Peyer's patch (tissue), 4 donors: Measurements from ENCODE around the gene ASNSD1. TPM values are rescaled to one million over a fixed set of nuclear protein-coding genes. Genes with fewer than 3 reads are reported as not detected.
"Not testable (repeated sequence)": the region's sequence is repeated elsewhere in the genome, so short reads cannot be mapped to it uniquely, and the experiment has no call there.

Experiments used
- DNase-seq, 3 donors: peaks; one replicate each; pipeline ENCODE4 v3.0.0-alpha.2; 2017 to 2019
- H3K27ac ChIP-seq, 4 donors: fragments of 200-600 bp; sonication (generic); one replicate each; pipeline ENCODE4 v1.5.1; 2016 to 2019
- H3K27me3 ChIP-seq, 2 donors: fragments of 200-600 bp; sonication (generic); one replicate each; pipeline ENCODE4 v1.5.1; 2019
- H3K36me3 ChIP-seq, 3 donors: fragments of 200-600 bp; sonication (generic); one replicate each; pipeline ENCODE4 v1.5.1; 2016 to 2019
- H3K4me1 ChIP-seq, 4 donors: fragments of 200-600 bp; sonication (generic); one replicate each; pipeline ENCODE4 v1.5.1; 2016 to 2019
- H3K4me3 ChIP-seq, 4 donors: fragments of 200-600 bp; sonication (generic); 1 replicate in 3 of 4; 2 replicates in 1 of 4; pipeline ENCODE4 v1.5.1; 2016 to 2019; ENCODE audit warnings: mild to moderate bottlenecking in 1 of 4
- H3K9me3 ChIP-seq, 4 donors: fragments of 200-600 bp; sonication (generic); one replicate each; pipeline ENCODE4 v1.5.1; 2016 to 2019; ENCODE audit warnings: mild to moderate bottlenecking in 1 of 4
- POLR2A ChIP-seq, 2 donors: fragments of 450-650 bp; IDR thresholded peaks; one replicate each; pipeline ENCODE4 v1.5.1; 2017; ENCODE audit warnings: antibody characterized with exemption in 2 of 2, mild to moderate bottlenecking in 2 of 2, moderate library complexity in 2 of 2
- total RNA-seq, 4 donors: library from RNA; depleted of rRNA; stranded (reverse); fragments of >200 nt; gene quantifications; one replicate each; pipeline ENCODE4 v1.1.0, GENCODE V29; 2016
- TF ChIP-seq, protein P1 (sequence below), 6 experiments: fragments of 450-650 bp in 4 of 6; fragments of 200-600 bp in 2 of 6; sonication (generic) in 1 of 6; IDR thresholded peaks; one replicate each; pipeline ENCODE4 v1.5.1; 2017 to 2019; ENCODE audit warnings: antibody characterized with exemption in 6 of 6, mild to moderate bottlenecking in 3 of 6, moderate library complexity in 1 of 6

The ASNSD1 gene
- total RNA-seq, 4 donors from 2014 or later = 20.4 to 49.5 (median 29.3) TPM

DNA sequence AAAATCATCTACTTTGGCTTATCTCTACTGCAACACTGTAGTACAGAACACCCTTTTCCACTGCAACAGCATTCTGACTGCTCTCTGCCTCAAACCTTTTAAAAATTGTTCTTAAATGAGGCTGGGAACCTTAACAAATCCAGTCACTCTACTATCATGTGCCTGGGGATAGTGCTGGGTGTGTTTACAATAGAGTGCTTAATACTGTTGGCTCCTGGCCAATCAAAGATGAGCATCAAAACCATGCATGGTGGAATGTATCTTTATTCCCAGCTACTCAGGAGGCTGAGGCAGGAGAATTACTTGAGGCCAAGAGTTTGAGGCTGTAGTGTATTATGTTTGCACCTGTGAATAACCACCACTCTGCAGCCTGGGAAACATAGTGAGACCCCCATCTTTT is 20.6 kb downstream of the ASNSD1 start:
- H3K36me3 ChIP-seq = no peaks in the 10 kb centered on the region
- no peak overlapping the region for H3K27ac ChIP-seq
- no peak for TF ChIP-seq POLR2A (IDR thresholded peaks at IDR 0.05)
- TF ChIP-seq, protein P1, sequence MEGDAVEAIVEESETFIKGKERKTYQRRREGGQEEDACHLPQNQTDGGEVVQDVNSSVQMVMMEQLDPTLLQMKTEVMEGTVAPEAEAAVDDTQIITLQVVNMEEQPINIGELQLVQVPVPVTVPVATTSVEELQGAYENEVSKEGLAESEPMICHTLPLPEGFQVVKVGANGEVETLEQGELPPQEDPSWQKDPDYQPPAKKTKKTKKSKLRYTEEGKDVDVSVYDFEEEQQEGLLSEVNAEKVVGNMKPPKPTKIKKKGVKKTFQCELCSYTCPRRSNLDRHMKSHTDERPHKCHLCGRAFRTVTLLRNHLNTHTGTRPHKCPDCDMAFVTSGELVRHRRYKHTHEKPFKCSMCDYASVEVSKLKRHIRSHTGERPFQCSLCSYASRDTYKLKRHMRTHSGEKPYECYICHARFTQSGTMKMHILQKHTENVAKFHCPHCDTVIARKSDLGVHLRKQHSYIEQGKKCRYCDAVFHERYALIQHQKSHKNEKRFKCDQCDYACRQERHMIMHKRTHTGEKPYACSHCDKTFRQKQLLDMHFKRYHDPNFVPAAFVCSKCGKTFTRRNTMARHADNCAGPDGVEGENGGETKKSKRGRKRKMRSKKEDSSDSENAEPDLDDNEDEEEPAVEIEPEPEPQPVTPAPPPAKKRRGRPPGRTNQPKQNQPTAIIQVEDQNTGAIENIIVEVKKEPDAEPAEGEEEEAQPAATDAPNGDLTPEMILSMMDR (IDR thresholded peaks at IDR 0.05) = no peak

DNA sequence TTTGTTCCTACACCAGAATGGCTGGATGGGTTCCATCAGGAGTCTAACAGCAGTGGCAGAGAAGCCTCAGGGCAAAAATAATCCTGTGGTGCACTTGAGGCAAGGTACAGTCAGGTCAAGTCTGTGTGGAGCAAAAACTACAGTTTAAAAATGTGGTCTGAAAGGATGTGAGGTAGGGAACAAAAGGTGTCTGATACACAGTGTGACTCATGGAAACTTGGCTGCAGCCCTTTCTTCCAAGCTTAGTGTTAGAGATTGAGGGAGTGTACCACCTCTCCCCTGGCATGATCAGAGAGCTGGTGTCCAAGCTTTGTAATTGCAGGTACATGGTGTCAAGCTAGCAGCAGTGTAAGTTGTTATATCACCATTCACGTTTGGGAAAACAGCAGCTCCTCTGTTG is 22.1 kb downstream of the ASNSD1 start:
- TF ChIP-seq POLR2A (IDR thresholded peaks at IDR 0.05) = no peak
- TF ChIP-seq, protein P1 (IDR thresholded peaks at IDR 0.05) = no peak
- H3K27ac ChIP-seq = no peak overlapping the region
- no peak overlapping the region for H3K4me3 ChIP-seq
- H3K9me3 ChIP-seq = no peaks in the 10 kb centered on the region
- no peak for DNase-seq
- H3K36me3 ChIP-seq = no peaks in the 10 kb centered on the region
- no peaks in the 10 kb centered on the region for H3K27me3 ChIP-seq
- H3K4me1 ChIP-seq = no peaks in the 10 kb centered on the region

More for the DNA sequence above, 20.6 kb downstream of the ASNSD1 start:
- H3K4me1 ChIP-seq = no peaks in the 10 kb centered on the region
- H3K4me3 ChIP-seq = no peak overlapping the region
- H3K27me3 ChIP-seq = no peaks in the 10 kb centered on the region
- no peak for DNase-seq
- no peaks in the 10 kb centered on the region for H3K9me3 ChIP-seq

DNA sequence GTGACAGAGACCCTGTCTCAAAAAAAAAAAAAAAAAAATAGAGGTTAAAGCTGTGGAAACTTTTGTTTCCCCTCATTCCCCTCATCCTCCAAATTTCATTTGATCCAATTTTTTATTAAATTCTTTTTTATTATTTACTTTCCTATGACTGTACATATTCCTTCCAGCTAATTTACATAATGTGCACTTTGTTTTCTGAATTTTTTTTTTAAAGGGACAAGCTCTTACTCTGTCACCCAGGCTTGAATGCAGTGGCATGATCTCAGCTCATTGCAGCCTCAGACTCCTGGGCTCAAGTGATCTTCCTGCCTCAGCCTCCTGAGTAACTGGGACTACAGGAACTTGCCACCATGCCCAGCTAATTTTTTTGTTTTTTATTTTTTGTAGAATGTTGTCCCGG is 23.6 kb downstream of the ASNSD1 start:
- Histone ChIP-seq H3K9me3 (no peaks in the 10 kb centered on the region), H3K36me3 (no peaks in the 10 kb centered on the region), H3K4me1 (no peaks in the 10 kb centered on the region), H3K4me3 (no peak overlapping the region), H3K27ac (no peak overlapping the region), H3K27me3 (no peaks in the 10 kb centered on the region)
- TF ChIP-seq, protein P1 (IDR thresholded peaks at IDR 0.05) = no peak
- no peak for TF ChIP-seq POLR2A (IDR thresholded peaks at IDR 0.05)
- no peak for DNase-seq

DNA sequence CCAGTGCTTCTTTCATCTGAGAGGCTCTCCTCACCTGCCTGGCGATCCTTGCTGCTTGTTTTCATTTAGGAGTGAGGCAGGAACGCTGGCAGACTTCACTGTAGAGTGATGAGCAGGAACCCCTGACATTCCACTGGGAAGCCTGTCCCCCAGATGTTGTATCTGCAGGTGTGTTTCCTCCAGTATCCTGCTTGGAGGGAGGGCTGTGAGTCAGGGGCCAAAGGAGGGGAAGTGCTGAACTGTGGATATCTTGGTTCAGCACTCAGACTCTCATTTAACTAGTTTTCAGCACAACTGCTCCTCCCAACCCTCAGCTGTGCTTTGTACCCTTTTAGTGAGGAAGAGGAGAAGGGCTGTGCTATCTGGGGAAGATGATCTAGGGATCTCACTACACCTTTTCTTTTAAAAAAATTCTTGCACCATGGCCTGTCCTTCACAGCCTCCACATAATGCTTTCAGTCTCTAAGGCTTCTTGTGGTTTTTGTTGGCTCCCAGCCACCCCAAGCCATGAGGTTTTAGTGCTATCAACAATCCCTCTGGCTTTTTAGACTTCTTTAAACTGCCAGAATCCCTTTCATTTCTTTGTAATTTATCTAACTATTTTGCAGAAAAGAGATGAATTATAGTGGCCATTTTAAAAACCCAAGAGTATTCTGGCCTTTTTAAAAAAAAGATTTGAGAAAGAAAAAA is 24.4 kb downstream of the ASNSD1 start:
- no peak overlapping the region for H3K27ac ChIP-seq
- H3K27me3 ChIP-seq = no peaks in the 10 kb centered on the region
- no peak overlapping the region for H3K4me3 ChIP-seq
- H3K4me1 ChIP-seq = no peaks in the 10 kb centered on the region
- H3K36me3 ChIP-seq = peaks cover 0 to 5% (median 0%) of the 10 kb centered on the region in 3 donors
- H3K9me3 ChIP-seq = no peaks in the 10 kb centered on the region
- no peak for DNase-seq
- TF ChIP-seq, protein P1 (IDR thresholded peaks at IDR 0.05) = no peak
- no peak for TF ChIP-seq POLR2A (IDR thresholded peaks at IDR 0.05)

DNA sequence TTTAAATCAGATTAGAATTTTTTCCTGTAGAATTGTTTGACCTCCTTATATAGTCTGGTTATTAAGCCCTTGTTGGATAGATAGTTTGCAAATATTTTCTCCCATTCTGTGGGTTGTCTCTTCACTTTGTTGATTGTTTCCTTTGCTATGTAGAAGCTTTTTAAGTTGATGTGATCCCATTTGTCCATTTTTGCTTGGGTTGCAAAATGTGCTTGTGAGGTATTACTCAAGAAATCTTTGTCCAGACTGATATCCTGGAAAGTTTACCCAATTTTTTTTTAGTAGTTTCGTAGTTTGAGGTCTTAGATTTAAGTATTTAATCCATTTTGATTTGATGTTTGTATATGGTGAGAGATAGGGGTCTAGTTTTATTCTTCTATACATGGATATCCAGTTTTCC is 26.5 kb downstream of the ASNSD1 start:
- not testable (repeated sequence) for DNase-seq, H3K4me3 ChIP-seq, H3K9me3 ChIP-seq, H3K27ac ChIP-seq, H3K27me3 ChIP-seq, H3K36me3 ChIP-seq, H3K4me1 ChIP-seq

DNA sequence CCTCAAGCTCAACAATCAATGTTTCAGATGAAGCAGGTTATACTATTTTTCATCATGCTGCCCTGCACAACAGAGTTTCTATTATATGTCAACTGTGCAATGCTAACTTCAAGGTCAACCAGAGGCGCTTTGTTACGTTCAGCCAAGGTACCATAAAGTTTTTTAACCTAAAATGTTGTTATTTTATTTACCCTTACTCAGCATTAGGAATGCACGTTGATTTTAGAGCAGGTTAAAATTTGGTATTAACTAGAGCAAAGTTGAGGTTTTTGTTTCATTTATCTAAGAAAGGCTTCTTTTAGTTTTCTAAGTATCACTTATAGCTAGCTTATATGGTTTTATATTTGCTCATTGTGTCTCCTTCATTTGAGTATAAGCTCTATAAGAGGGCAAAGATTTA is 35.0 kb downstream of the ASNSD1 start:
- no peaks in the 10 kb centered on the region for H3K36me3 ChIP-seq
- no peak for TF ChIP-seq POLR2A (IDR thresholded peaks at IDR 0.05)
- TF ChIP-seq, protein P1 (IDR thresholded peaks at IDR 0.05) = no peak
- H3K9me3 ChIP-seq = no peaks in the 10 kb centered on the region

More for the DNA sequence above, 35.0 kb downstream of the ASNSD1 start:
- Histone ChIP-seq H3K27me3 (no peaks in the 10 kb centered on the region), H3K4me3 (no peak overlapping the region), H3K27ac (no peak overlapping the region), H3K4me1 (no peaks in the 10 kb centered on the region)
- DNase-seq = no peak
